Endometrial microvascular endothelial cells (primary cell): ENCODE data around the gene TRAF3. TPM values are rescaled to one million over a fixed set of nuclear protein-coding genes. Genes with fewer than 3 reads are reported as not detected.
"Not testable (repeated sequence)": the region's sequence is repeated elsewhere in the genome, so short reads cannot be mapped to it uniquely, and the experiment has no call there.

Experiments used
- in situ Hi-C: cut with HindIII; loops from 2 replicates; pipeline ENCODE4 v1.10.0; 2017; ENCODE audit warnings: low sequenced_read_pairs, low pct_unique_long_range_greater_than_20kb; ENCODE audit errors: inconsistent ontology term
- total RNA-seq: library from RNA; depleted of rRNA; stranded (reverse); fragments of >200 nt; gene quantifications from one replicate; pipeline ENCODE4 v1.2.3, GENCODE V29; 2015; ENCODE audit errors: inconsistent ontology term

The TRAF3 gene
- total RNA-seq, 1 donor from 2014 or later = 24.2 TPM

DNA sequence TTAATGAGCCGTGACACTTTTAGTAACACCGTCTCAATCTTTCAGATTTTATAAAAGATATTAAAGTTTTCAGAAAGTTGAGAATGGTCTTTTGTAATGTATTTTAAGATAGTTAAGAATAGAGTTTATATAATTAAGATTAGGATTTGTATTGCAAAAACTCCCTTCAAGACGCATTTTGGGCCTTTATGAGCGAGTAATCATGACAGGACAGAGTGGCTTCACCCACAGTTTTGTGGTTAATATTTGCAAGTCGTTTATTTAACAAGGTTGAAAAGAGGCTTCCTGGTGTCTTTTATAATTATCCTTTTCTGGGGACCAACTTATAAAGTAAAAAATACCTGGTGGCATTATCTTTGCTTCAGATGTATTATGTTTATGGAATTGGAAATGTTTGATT, 44.0 kb downstream of the TRAF3 start:
- in situ Hi-C loops = no loop called here

DNA sequence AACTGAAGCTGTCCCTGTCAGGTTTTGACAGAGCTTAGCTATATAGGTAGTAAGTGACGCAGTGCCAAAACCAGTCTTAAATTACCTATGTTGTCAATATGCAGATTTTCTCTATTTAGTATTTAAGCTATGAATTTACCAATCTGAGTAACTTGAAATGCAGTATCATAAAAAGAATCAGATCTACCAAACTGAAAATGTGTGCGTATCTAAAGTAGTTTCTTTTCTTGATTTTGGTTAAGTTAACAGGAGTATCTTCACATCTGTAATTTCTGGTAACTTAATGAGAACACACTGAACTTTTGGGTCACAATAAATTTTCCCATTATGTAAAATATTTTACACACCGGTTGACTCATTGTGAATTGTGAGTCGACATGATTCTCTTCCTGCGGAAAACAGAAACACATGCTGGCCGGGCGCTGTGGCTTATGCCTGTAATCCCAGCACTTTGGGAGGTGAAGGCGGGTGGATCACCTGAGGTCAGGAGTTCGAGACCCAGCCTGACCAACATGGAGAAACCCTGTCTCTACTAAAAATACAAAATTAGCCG, 45.1 kb downstream of the TRAF3 start:
- in situ Hi-C loops = no loop called here

DNA sequence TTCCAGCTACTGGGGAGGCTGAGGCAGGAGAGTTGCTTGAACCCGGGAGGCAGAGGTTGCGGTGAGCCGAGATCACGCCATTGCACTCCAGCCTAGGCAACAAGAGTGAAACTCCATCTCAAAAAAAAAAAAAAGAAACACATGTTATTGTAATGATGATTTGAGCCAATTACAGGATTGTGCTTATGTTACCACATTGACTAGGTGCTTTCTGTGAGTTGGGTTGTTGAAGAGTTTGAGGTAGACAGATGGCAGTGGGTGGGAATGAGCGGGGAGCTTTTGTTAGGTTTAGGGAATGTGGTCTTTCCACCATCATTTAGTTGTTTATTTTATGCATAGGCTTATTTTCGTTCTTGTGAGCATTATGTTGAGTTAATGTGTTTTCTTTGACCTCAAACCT, 45.6 kb downstream of the TRAF3 start:
- in situ Hi-C loops = not testable (repeated sequence)

DNA sequence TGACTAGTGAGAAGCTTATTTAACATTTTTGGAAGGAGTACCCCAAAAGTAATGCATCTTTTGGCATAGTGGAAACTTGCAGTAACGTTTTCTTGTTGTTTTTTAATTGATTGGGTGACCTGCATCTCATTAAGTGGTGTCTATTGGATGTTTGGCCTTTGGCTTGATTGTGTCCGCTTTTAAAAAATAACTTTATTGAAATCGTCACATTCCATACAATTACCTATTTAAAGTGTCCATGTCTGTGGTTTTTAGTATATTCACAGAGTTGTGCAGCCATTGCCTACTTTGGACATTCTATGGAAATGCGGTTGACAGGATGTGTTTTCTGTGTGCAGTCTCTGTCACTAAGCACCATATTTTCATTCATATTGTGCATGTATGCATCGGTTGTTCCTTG, 46.3 kb downstream of the TRAF3 start:
- in situ Hi-C loops = no loop called here

DNA sequence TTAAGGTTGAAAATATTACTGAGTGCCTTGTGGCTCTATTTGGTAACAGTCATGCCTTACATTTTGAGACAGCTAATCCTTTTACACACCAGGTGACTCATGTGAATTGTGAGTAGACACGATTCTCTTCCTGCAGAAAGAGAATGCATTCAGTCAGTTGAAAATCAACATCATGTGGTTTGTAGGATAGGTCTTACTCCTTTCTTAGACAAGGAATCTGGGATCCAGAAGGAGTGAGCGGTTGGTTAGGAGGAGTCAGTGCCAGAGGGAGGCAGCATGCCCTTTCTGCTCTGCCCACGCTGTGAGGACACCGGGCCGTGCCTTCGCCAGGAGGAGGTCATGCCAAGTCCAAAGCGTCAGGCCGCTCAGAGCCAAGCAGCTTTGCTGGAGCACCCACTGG, 47.6 kb downstream of the TRAF3 start:
- in situ Hi-C loops = no loop called here

DNA sequence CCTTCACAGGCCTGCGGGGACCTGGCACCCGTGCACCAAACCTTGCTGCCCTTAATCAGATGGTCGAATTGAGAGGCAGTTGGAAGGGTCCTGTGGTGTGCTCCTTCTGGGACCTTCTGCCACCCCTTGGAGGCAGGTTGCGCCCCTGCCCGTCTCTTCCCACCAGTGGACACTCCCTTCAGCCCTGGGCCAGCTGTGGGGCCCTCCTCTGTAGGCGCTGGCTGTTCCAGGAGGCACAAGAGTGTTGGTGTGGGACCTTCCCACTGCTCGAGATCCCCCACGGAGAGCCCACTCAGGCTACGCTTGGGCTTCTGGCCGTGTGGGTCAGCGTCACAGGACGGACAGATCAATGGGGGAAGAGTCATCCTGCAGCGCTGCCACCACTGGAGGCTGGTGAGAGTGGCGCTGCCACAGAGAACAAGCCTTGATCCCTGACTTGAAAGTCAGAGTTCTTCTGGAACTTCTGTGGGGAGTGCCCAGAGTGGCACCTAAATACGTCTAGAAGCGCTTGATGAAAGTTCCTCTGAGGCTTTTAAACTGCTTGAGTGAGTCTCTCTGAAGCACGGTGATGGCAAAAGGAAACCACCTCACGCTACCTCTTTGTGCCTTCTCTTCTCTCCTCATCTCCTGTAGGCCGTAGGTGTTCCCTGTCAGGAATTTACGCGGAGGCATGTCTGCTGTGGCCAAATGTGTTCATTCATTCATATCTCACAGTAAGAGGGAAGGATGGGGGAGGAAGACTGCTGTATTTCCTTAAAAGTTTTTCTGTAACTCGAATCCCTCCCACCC, 48.3 kb downstream of the TRAF3 start:
- in situ Hi-C loops = no loop called here

DNA sequence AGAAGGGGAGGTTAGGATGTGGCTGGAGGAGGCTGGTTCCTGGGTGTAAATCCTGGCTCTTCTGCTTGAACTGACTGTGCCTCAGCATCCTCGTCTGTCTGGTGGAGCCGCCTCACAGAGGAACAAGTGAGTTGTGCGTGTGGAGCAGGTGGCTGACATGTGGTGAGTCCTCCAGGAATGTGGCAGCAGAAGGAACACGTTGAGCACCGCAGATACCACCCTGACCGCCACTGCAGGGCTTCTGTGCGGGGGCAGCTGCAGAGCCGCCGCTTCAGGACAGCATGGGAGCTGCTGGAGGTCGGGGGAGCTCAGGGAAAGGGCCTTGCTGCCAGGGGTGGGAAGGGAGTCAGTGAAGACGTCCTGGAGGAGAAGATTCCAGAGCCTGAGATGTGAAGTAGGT, 48.9 kb downstream of the TRAF3 start:
- in situ Hi-C loops = no loop called here

DNA sequence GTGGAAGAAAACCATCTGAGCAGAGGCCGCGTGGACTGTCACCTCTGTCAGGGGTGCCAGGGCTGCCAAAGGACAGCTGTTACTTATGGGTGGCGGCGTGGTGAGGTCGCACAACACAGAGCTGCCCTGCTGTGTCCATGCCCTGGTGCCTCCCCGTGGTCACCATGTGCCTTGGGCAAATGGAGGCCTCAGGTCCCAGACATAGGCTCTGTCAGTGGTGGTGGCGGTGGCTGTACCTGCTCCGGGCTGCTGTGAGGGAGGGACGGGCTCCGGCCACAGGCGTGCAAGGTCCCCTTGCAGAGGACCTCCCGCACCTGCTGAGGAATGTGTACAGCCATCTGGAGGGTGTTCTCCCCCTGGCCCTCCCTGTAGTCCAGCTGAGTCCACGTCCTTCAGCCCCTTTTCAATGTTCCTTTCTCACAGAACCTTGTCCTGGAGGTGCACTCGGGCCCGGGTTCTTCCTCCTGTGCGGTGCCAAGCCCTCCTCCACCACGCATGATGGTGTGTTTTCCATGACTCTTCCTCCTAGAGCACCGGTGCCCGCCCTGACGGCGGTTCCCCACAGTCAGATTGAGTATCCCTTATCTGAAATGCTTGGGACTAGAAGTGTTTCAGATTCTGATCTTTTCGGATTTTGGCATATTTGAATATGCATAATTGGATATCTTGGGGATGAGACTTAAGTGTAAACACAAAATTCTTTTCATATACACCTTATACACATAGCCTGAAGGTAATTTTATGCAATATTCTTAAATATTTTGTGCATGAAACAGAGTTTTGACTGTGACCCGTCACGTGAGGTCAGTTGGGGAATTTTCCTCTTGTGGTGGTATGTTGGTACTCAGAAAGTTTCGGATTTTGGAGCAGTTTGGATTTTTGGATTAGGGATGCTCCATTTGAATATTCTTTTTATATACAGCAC, 49.8 kb downstream of the TRAF3 start:
- in situ Hi-C loops = no loop called here

DNA sequence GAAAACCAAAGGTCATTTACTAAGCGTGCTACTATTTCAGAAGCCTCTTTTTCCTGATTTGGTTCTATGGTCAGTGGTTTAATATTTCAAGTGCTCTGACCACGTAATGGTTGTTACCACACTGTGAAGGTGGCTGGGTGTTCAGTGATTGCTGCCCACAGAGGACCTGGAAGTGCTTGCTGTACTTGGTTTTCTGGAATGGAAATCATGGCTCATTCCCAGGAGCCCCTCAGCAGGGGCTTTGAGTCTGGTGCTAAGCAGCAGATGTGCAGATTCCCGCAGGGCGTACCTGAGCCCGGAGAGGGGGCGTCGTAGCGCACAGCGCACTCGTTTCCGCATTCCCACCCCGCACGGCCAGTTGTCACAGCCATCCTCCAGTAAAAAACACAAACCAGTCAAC, 50.5 kb downstream of the TRAF3 start:
- in situ Hi-C loops = no loop called here

DNA sequence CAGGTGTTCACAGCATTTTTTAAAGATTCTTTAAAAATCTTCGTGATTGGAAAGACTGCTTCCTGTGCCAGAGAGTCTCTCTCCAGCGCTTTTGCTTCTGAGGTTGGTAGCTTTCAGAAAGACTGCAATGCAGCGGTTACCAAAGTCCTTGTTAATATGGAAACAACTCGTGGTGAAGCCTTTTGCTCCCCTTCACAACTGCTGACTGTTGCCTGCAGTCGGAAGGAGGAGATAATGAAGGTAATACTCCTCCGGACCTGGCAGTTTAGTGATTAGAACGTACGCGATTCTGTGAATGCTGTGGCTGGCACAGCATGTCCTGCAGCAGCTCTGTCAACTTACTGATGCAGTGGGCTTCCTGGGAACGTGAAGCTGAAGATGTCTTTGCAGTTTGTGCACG, 50.9 kb downstream of the TRAF3 start:
- in situ Hi-C loops = no loop called here

DNA sequence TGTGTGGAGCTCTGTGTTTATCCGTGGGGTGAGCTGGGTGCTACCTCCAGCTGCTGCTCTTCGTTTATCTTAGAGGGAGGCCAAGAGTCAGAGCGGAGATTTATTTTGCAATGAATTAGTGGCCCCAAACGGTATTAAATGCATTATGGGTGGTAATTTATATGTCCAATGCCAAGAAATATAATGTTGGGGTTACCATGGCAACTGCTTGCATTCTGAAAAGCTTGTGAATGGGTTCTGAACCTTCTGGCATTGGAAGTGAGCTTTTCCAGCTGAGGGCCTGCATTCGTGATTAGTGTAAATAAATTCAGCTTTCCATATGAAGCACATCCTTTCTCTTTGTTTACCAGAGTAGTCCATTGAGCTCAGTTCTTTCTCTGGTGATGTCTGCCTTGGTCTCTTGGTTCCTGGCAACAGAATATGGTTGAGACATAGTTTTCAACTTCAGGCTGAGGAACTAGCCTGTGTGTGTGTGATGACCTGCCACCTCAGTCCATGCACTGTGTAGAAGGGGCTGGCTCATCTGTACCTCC, 51.8 kb downstream of the TRAF3 start:
- in situ Hi-C loops = no loop called here

DNA sequence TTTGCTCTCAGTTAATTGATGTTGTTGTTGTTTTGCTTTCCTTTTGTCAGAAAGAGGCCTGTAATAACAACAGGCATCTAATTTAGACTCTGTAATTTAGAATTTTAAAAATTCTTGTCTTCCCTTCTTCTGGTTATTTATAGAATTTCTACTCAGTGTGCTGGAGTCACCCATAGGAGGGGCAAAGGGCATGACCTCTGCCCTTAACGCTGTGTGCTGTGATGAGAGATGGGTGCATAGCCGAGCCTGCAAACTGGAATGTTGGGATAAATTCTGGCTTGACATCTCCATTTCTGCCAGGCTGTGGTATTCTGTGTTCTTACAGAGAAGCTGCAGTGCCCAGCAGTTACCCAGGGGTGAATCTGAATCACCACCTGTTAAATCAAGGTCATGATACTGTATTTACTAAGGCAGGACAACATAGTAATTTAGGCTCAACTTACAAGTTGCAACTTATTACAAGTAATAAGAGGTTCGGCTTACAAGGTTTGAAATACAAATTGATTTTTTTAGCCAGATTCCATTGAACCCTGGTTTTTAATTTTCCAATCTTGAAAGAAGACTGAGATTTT, 53.3 kb downstream of the TRAF3 start:
- in situ Hi-C loops = no loop called here

DNA sequence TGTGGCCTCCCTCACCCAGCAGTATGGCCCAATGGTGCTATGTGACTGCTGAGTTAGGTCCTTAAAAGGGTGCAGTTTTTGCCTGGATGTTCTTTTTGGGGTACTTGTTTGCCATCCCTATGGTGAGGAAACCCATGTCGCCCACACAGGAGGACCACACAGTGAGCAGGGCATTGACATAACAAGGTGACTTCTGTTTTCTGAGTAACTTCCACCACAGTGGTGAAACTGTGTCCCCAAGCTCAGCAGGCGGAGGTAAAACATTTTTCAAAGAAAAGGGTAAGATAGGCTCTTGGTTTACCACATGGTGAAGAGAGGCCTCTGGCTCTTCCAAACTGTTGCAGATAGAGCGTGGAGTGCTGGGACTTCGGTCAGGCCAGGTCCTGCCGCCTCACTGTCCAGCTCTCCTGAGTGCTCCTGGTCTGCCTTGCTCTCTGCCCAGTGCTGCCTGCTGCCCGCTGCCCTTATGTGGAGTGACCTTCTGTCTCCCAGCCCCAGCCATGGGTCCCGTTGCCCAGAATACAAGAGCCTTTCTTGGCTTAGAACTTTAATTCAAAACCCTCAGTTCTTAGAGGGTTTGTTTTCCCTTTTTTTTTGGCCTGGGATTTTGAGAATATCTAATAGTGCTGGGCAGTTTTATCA, 54.0 kb downstream of the TRAF3 start:
- in situ Hi-C loops = no loop called here

DNA sequence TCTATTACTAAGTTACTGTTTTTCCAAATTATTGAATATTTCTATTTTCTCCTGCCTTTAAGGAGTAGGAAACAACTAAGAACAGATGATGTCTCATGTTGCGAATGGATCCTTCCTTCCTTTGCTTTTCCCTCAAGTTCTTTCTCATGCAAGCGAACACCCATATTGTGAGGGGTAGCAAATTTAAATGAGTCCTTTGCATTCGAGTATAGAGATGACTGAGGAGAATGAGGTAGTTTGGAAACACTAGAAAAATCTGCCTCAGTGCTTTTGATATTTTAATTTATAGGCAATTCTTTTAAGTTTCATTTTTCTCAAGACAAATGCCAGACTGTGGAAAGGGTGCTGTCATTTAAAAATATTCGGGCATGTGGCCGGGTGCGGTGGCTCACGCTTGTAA, 56.1 kb downstream of the TRAF3 start:
- in situ Hi-C loops = no loop called here

DNA sequence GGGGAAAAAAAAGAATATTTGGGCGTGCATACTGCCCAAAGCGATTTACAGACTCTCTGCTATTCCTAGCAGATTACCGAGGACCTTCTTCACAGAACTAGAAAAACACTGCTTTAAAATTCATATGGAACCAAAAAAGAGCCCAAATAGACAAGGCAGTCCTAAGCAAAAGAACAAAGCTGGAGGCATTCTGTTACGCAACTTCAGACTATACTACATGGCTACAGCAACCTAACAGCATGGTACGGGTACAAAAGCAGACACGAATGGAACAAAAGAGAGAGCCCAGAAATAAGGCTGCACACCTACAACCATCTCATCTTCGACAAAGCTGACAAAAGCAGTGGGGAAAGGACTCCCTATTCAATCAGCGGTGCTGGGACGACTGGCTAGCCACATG, 56.7 kb downstream of the TRAF3 start:
- in situ Hi-C loops = no loop called here

DNA sequence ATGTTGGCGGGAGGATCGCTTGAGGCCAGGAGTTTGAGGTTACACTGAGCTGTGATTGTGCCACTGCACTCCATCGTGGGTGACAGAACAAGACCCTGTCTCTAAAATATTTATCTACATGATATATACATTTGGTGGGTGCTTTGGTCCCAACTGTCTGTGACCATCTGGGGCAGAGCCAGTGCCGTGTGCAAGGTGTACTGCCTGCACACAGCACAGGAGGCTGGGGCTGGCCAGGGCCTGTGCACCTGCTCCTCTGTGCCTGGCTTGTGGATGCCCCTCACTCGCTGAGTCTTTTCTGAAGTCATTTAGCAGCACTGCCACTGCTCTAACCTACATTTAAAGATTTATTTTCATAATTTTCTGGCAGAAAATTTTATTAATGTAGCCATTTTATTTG, 58.7 kb downstream of the TRAF3 start:
- in situ Hi-C loops = no loop called here

DNA sequence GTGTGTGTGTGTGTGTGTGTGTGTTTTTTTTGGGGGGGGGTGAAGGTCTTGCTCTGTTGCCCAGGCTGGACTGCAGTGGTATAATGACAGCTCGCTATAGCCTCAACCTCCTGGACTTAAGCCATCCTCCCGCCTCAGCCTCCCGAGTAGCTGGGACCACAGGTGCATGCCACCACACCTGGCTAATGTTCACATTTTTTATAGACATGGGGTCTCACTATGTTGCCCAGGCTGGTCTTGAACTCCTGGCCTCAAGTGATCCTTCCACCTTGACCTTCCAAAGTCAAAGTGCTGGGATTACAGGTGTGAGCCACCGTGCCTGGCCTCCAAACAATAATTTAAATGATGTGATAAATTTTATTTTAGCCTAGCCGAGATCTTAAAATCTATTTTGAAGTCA, 59.9 kb downstream of the TRAF3 start:
- in situ Hi-C loops = not testable (repeated sequence)

DNA sequence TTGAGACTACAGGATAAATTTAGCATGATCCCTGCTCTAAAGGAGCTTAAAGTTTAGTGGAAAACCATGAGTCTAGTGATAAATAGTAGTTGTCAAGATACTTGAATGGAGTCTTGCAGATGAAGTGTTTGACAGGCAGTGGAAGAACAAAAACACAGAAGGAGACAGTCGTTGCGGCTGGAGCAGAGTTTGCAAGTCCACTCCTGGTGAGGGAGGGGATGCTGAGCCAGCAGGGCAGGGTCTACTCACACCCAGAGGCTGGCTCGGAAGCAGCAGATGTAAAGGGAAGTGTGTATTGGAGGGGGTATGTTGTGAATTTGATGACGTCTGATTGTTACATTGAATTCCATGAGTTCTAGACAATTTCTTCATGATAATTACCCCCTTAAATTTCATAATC, 61.3 kb downstream of the TRAF3 start:
- in situ Hi-C loops = no loop called here

DNA sequence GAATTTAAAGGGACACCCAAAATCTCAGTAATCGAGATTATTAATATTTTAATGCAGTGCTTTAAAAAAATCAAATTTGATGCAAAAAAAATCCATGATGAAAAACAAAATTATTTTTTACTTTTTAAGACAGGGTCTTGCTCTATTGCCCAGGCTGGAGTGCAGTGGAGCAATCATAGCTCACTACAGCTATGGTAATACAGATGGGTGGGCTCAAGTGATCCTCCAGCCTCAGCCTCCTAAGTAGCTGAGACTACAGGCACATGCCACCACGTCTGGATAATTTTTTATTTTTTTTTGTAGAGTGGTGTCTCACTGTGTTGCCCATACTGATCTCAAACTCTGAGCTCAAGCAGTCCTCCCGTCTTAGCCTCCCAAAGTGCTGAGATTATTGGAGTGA, 62.9 kb downstream of the TRAF3 start:
- in situ Hi-C loops = no loop called here
